DOHH2 (cell line): ENCODE results near the gene RING1.

Experiments
- CTCF ChIP-seq: fragments of 200-600 bp; sonication (generic); IDR thresholded peaks from one replicate; pipeline ENCODE4 v1.5.1; 2014; ENCODE audit warnings: antibody characterized with exemption, mild to moderate bottlenecking, low read depth, low read length; ENCODE audit not compliant: poor library complexity, severe bottlenecking
- EZH2phosphoT487 ChIP-seq: fragments of 200-600 bp; sonication (generic); IDR thresholded peaks from 2 replicates; pipeline ENCODE4 v1.6.1; 2017; ENCODE audit warnings: borderline replicate concordance, mild to moderate bottlenecking, antibody characterized with exemption, low read length, moderate library complexity, mixed read lengths

- no peak for TF ChIP-seq CTCF
- TF ChIP-seq EZH2phosphoT487: no peak
Measured at GRCh38 chr6:33170176-33171015, 37.9 kb upstream of the RING1 start.
